ENCODE data around the gene ARHGAP8.

The ARHGAP8 gene

DNA sequence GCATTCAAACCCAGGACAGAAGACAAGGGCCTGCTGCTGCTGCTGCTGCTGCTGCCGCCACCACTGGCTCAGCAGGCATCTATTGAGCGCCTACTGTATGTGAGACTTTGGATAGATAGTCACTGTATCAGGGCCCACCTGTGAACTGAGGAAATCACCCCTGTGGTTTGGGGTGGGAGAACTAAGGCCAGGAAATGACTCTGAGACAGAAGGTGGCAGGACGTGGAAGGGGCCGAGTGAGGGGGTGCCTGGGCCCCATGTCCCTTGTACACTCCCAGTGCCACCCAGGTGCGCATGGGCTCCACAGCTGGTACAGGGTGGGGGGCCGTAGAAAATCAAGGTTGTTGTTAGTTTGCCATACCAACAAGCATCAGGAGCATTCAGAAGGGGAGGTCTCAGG is 50.6 kb downstream of the ARHGAP8 start:
- H3K4me3 ChIP-seq (ENCODE audit: low read depth, low read length): no peak overlapping the region
- in situ Hi-C loops (cut with HindIII; ENCODE audit: low sequenced_read_pairs): no loop called here
- TF ChIP-seq, protein P1, sequence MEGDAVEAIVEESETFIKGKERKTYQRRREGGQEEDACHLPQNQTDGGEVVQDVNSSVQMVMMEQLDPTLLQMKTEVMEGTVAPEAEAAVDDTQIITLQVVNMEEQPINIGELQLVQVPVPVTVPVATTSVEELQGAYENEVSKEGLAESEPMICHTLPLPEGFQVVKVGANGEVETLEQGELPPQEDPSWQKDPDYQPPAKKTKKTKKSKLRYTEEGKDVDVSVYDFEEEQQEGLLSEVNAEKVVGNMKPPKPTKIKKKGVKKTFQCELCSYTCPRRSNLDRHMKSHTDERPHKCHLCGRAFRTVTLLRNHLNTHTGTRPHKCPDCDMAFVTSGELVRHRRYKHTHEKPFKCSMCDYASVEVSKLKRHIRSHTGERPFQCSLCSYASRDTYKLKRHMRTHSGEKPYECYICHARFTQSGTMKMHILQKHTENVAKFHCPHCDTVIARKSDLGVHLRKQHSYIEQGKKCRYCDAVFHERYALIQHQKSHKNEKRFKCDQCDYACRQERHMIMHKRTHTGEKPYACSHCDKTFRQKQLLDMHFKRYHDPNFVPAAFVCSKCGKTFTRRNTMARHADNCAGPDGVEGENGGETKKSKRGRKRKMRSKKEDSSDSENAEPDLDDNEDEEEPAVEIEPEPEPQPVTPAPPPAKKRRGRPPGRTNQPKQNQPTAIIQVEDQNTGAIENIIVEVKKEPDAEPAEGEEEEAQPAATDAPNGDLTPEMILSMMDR (IDR thresholded peaks at IDR 0.05; ENCODE audit: low read depth, low read length): no peak
- DNase-seq (ENCODE audit: low read depth, low spot score): no peak

DNA sequence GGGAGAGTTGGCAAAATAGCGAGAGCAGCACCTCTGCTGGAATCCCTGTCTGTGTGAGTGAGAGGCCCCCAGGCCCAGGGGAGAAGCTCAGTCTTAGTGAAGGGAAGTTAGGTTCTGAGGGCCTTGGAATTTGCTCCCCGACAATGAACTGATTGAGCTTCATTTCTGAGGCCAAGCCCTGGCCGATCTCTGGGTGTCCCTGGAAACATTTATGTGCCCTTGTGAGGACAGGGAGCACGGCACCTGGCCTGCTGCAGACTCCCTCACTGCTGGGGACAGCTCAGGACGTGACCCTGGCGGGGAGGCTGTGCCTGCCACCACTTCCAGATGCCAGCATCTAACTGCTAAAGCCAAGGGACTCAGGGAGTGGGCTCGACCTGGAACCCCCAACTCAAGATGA is 52.0 kb downstream of the ARHGAP8 start:
- no peak overlapping the region for H3K4me3 ChIP-seq (ENCODE audit: low read depth, low read length)
- no peak for DNase-seq (ENCODE audit: low read depth, low spot score)
- TF ChIP-seq, protein P1 (IDR thresholded peaks at IDR 0.05; ENCODE audit: low read depth, low read length): no peak
- in situ Hi-C loops (cut with HindIII; ENCODE audit: low sequenced_read_pairs): no loop called here

DNA sequence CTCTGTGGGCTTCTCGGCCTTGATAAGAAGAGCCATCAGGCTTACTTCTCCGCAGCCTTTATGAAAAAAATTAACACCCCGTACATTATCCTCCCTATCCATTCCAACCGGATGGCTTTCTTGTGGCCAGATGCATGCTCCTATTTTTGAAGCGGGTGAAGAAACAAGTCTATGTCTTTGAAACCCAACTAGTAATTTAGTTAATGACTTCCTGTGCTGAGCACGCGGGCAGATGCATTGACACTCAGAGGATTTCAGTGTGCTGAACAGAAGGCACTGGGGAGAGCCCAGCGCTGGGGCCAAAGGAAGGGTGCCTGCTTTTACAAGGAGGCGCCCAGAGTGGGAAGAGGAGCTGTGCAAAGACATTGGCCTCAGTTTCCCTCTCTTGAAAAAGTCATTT is 53.3 kb downstream of the ARHGAP8 start:
- TF ChIP-seq, protein P1 (IDR thresholded peaks at IDR 0.05; ENCODE audit: low read depth, low read length): no peak
- no peak for DNase-seq (ENCODE audit: low read depth, low spot score)
- no peak overlapping the region for H3K4me3 ChIP-seq (ENCODE audit: low read depth, low read length)
- in situ Hi-C loops (cut with HindIII; ENCODE audit: low sequenced_read_pairs): no loop called here

DNA sequence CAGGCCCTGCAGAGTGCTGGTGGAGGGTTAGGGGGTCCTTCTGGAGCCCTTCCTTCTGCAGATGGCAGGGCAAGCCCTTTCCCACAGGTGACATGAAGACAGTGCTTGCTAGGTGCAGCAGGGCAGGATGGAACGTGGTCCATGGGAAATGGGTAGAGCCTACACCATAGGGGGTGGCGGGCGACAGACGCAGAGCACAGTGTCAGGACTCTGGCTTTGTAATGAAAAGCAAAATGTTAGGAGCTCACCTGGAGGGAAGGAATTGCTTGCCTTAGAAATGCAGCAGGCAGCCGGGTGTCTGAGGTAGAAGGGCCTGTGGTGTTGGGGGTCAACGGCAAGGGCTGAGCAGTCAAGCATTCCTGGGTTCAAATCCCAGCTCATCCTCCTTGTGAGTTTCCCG is 54.9 kb downstream of the ARHGAP8 start:
- no peak for DNase-seq (ENCODE audit: low read depth, low spot score)
- TF ChIP-seq, protein P1 (IDR thresholded peaks at IDR 0.05; ENCODE audit: low read depth, low read length): no peak
- in situ Hi-C loops (cut with HindIII; ENCODE audit: low sequenced_read_pairs): no loop called here
- no peak overlapping the region for H3K4me3 ChIP-seq (ENCODE audit: low read depth, low read length)

DNA sequence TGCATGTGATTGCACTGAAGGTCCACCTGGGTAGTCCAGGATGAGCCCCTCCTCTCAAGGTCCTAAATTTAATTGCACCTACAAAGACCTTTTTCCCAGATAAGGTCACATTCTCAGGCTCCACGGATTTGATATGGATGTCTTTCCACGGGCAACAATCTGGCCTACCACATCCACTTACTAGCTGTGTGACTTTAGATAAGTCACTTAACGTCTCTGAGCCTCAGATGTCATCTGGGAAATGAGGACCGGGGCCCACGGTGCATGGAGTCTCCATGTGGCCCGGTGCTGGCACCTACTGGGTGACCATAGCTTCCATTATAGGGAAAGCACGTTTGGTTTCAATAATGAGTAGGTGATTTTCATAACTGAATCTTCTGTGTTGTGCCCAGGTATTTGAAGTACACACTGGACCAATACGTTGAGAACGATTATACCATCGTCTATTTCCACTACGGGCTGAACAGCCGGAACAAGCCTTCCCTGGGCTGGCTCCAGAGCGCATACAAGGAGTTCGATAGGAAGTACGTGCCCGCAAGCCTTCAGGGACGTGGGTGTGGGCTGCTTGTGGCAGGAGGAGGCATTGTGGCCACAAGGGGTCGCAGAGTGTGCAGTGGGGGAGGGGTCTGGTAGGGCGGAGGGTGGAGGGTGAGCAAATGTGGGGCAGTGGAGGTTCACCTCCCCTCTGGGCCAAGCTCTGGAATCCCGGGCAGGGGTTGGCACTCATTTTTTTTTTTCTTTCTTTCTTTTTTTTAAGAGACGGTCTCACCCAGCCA is 55.7 kb downstream of the ARHGAP8 start:
- DNase-seq (ENCODE audit: low read depth, low spot score): no peak
- TF ChIP-seq, protein P1 (IDR thresholded peaks at IDR 0.05; ENCODE audit: low read depth, low read length): peak; percentile 34
- in situ Hi-C loops (cut with HindIII; ENCODE audit: low sequenced_read_pairs): no loop called here
- H3K4me3 ChIP-seq (ENCODE audit: low read depth, low read length): no peak overlapping the region

DNA sequence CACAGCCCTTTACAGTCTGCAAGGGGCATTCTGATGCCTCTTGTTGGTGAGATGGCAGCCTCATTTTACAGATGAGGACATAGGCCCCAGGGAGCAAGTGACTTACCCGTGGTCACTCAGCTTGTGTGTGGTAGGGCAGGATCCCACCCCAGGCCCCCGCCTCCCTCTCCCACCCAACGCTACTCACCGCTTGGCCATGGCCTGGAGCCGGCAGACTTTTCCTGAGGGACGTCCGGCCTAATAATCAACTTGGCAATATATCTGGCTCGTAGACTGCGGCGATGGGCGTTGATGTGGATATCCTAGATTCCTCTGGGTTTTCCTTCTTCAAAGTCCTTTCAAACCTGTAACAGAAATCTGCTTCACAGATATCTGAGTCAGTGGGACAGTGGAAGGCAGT is 57.1 kb downstream of the ARHGAP8 start:
- no peak overlapping the region for H3K4me3 ChIP-seq (ENCODE audit: low read depth, low read length)
- in situ Hi-C loops (cut with HindIII; ENCODE audit: low sequenced_read_pairs): no loop called here
- no peak for DNase-seq (ENCODE audit: low read depth, low spot score)
- TF ChIP-seq, protein P1 (IDR thresholded peaks at IDR 0.05; ENCODE audit: low read depth, low read length): no peak

All from astrocyte of the spinal cord (primary cell).